Body of pancreas (tissue), 4 donors: ENCODE results near the gene SCN4A. TPM values are rescaled to one million over a fixed set of nuclear protein-coding genes. Genes with fewer than 3 reads are reported as not detected.
A peak's percentile ranks its signal among the peaks of the same experiment; 100 is the strongest.
"Not testable (repeated sequence)": the region's sequence is repeated elsewhere in the genome, so short reads cannot be mapped to it uniquely, and the experiment has no call there.

Experiments used
- ATAC-seq: fragments of 150-250 bp; one replicate; pipeline ENCODE4 v1.9.1; 2016
- DNase-seq, 4 donors: peaks; one replicate each; pipeline ENCODE4 v3.0.0-alpha.2; 2019
- H3K27ac ChIP-seq, 4 donors: fragments of 200-600 bp; sonication (generic); 1 replicate in 3 of 4; 2 replicates in 1 of 4; pipeline versions ENCODE4 v1.5.1 to v1.6.1; 2016 to 2019; ENCODE audit warnings: mild to moderate bottlenecking in 1 of 4, mixed read lengths in 1 of 4, moderate library complexity in 1 of 4
- H3K27me3 ChIP-seq, 2 donors: fragments of 200-600 bp; sonication (generic); one replicate each; pipeline ENCODE4 v1.6.0; 2016; ENCODE audit warnings: mild to moderate bottlenecking in 1 of 2
- H3K36me3 ChIP-seq, 2 donors: fragments of 200-600 bp; sonication (generic); replicated peaks in 1 of 2; 2 replicates each; pipeline ENCODE4 v1.5.1; 2016; ENCODE audit warnings: low read depth in 2 of 2; ENCODE audit not compliant: insufficient read depth in 1 of 2
- H3K4me1 ChIP-seq: fragments of 200-600 bp; sonication (generic); one replicate; pipeline ENCODE4 v1.6.0; 2016
- H3K4me3 ChIP-seq, 2 donors: fragments of 200-600 bp; sonication (generic); 1 replicate in 1 of 2; 2 replicates in 1 of 2; pipeline ENCODE4 v1.5.1; 2016 to 2019
- H3K9me3 ChIP-seq, 3 donors: fragments of 200-600 bp; sonication (generic); 1 replicate in 2 of 3; 2 replicates in 1 of 3; pipeline ENCODE4 v1.5.1; 2016
- CTCF ChIP-seq, 7 experiments: fragments of 450-650 bp in 4 of 7; fragments of 200-600 bp in 3 of 7; sonication (generic) in 3 of 7; IDR thresholded peaks; one replicate each; pipeline ENCODE4 v1.5.1; 2016 to 2019; ENCODE audit warnings: antibody characterized with exemption in 7 of 7
- POLR2A ChIP-seq, 3 donors: fragments of 450-650 bp; IDR thresholded peaks; one replicate each; pipeline ENCODE4 v1.6.1; 2016; ENCODE audit warnings: antibody characterized with exemption in 3 of 3, mild to moderate bottlenecking in 2 of 3
- WGBS, 2 donors: methylation state at CpG; one replicate each; pipeline ENCODE4 v1.1.5; 2017; 5-methylcytosine and 5-hydroxymethylcytosine counted together
- intact Hi-C: fragments of 100-400 bp; cut with DNase I; formaldehyde crosslinking; loops from one replicate; pipeline ENCODE4 v1.15.1; 2023
- total RNA-seq, 2 donors: library from RNA; depleted of rRNA; stranded (reverse); fragments of >200 nt; gene quantifications; one replicate each; pipeline ENCODE4 v1.1.0, GENCODE V29; 2016

SCN4A gene
- total RNA-seq, 2 donors from 2014 or later, result 0.26 to 1.3 TPM

GRCh38 chr17:63917646-63918045, 55.1 kb downstream of the SCN4A start:
- no peaks in the 10 kb centered on the region for H3K36me3 ChIP-seq
- ATAC-seq (no peak), DNase-seq (peak in 1 of 4 donors; percentile 10)
- intact Hi-C loops, result loop anchor here (10.0 kb wide), 1 partner anchor 347 kb away; the partner anchor contains the start of gene TEX2
- no peaks in the 10 kb centered on the region for H3K9me3 ChIP-seq
- no peaks in the 10 kb centered on the region for H3K27me3 ChIP-seq
- H3K4me3 ChIP-seq, result no peak overlapping the region
- H3K27ac ChIP-seq, result no peak overlapping the region
- H3K4me1 ChIP-seq, result no peaks in the 10 kb centered on the region
- WGBS, 2 donors, result 66 to 67% methylated on average over 11 to 13 of the region's 13 CpGs
- TF ChIP-seq POLR2A (IDR thresholded peaks at IDR 0.05), result no peak
- no peak for TF ChIP-seq CTCF (IDR thresholded peaks at IDR 0.05)

GRCh38 chr17:63917206-63917605, 55.5 kb downstream of the SCN4A start:
- not testable (repeated sequence) for H3K36me3 ChIP-seq, DNase-seq, ATAC-seq, H3K27ac ChIP-seq, H3K4me1 ChIP-seq, H3K27me3 ChIP-seq, H3K4me3 ChIP-seq, H3K9me3 ChIP-seq
- intact Hi-C loops, result loop anchor here (10.0 kb wide), 1 partner anchor 348 kb away; the partner anchor contains the start of gene TEX2
- 77 to 84% methylated on average over 8 to 11 of the region's 11 CpGs for WGBS, 2 donors

- no peak overlapping the region for H3K4me3 ChIP-seq
- no peaks in the 10 kb centered on the region for H3K4me1 ChIP-seq
- WGBS, 2 donors, result 72 to 77% methylated on average over 12 of the region's 12 CpGs
- no peaks in the 10 kb centered on the region for H3K36me3 ChIP-seq
- no peak overlapping the region for H3K27ac ChIP-seq
- DNase-seq (peak in 1 of 4 donors; percentile 4), ATAC-seq (no peak)
- H3K9me3 ChIP-seq, result no peaks in the 10 kb centered on the region
- no peaks in the 10 kb centered on the region for H3K27me3 ChIP-seq
- intact Hi-C loops, result loop anchor here (10.0 kb wide), 1 partner anchor 348 kb away; the partner anchor contains the start of gene TEX2
- TF ChIP-seq CTCF (IDR thresholded peaks at IDR 0.05) (no peak), POLR2A (IDR thresholded peaks at IDR 0.05) (no peak)
Observed at GRCh38 chr17:63916566-63917185, 56.0 kb downstream of the SCN4A start.

GRCh38 chr17:63915753-63916152, 57.0 kb downstream of the SCN4A start:
- H3K4me1 ChIP-seq, result not testable (repeated sequence)

GRCh38 chr17:63914471-63914870, 58.2 kb downstream of the SCN4A start:
- H3K4me3 ChIP-seq, result no peak overlapping the region
- H3K9me3 ChIP-seq, result no peaks in the 10 kb centered on the region
- H3K27ac ChIP-seq, result no peak overlapping the region
- TF ChIP-seq CTCF (IDR thresholded peaks at IDR 0.05), result no peak
- ATAC-seq (no peak), DNase-seq (peak in 1 of 4 donors; percentile 1)
- H3K36me3 ChIP-seq, result no peaks in the 10 kb centered on the region
- intact Hi-C loops, result loop anchor here (5.0 to 10.0 kb wide), 2 partner anchors 223 to 350 kb away; partner anchors contain the start of gene TEX2
- H3K4me1 ChIP-seq, result no peaks in the 10 kb centered on the region
- H3K27me3 ChIP-seq, result no peaks in the 10 kb centered on the region
- WGBS, 2 donors, result 83 to 86% methylated on average over 5 to 7 of the region's 7 CpGs

More at GRCh38 chr17:63915753-63916152, 57.0 kb downstream of the SCN4A start:
- H3K9me3 ChIP-seq, H3K36me3 ChIP-seq, ATAC-seq, H3K27me3 ChIP-seq, H3K27ac ChIP-seq, DNase-seq, H3K4me3 ChIP-seq: not testable (repeated sequence)
- intact Hi-C loops, result loop anchor here (10.0 kb wide), 1 partner anchor 349 kb away; the partner anchor contains the start of gene TEX2
- WGBS, 2 donors, result 52% methylated on average over 10 of the region's 10 CpGs
